Measurements from ENCODE around the gene CWC27. TPM values are rescaled to one million over a fixed set of nuclear protein-coding genes. Genes with fewer than 3 reads are reported as not detected.

The CWC27 gene
- total RNA-seq, 1 donor from 2014 or later, result 29.3 TPM

DNA sequence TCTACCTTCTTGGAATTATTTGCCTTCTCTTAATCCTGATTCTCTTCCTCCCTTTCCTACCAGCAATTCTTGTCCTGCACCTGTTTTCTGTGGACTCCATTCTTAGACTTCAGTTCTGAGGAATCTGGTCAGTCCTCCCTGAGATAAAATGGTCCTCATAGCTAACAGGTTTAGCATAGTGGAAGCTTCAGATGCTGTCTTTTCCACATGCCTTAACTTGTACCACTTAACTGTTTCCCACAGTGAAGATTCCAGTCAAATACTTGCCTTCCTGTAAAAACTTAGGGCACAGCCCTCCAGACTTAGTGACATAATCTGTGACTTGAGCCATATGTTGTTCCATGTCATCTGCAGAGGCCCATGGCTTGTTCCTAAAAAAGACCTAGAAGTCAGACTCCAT lies 261.3 kb downstream of the CWC27 start:
- no peak overlapping the region for H3K27ac Mint-ChIP-seq (ENCODE audit: unreplicated experiment)
- DNase-seq (ENCODE audit: low spot score), result no peak
- H3K4me1 Mint-ChIP-seq (ENCODE audit: unreplicated experiment), result peaks cover 38% of the 10 kb centered on the region
- H3K27me3 Mint-ChIP-seq (ENCODE audit: unreplicated experiment), result peaks cover 2% of the 10 kb centered on the region
- no peak overlapping the region for H3K4me3 Mint-ChIP-seq (ENCODE audit: unreplicated experiment)
- H3K9me3 Mint-ChIP-seq (ENCODE audit: unreplicated experiment), result no peaks in the 10 kb centered on the region
- H3K36me3 Mint-ChIP-seq (ENCODE audit: low read depth, unreplicated experiment), result peaks cover 3% of the 10 kb centered on the region
- TF ChIP-seq, protein P1, sequence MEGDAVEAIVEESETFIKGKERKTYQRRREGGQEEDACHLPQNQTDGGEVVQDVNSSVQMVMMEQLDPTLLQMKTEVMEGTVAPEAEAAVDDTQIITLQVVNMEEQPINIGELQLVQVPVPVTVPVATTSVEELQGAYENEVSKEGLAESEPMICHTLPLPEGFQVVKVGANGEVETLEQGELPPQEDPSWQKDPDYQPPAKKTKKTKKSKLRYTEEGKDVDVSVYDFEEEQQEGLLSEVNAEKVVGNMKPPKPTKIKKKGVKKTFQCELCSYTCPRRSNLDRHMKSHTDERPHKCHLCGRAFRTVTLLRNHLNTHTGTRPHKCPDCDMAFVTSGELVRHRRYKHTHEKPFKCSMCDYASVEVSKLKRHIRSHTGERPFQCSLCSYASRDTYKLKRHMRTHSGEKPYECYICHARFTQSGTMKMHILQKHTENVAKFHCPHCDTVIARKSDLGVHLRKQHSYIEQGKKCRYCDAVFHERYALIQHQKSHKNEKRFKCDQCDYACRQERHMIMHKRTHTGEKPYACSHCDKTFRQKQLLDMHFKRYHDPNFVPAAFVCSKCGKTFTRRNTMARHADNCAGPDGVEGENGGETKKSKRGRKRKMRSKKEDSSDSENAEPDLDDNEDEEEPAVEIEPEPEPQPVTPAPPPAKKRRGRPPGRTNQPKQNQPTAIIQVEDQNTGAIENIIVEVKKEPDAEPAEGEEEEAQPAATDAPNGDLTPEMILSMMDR (IDR thresholded peaks at IDR 0.05; ENCODE audit: unreplicated experiment), result no peak

DNA sequence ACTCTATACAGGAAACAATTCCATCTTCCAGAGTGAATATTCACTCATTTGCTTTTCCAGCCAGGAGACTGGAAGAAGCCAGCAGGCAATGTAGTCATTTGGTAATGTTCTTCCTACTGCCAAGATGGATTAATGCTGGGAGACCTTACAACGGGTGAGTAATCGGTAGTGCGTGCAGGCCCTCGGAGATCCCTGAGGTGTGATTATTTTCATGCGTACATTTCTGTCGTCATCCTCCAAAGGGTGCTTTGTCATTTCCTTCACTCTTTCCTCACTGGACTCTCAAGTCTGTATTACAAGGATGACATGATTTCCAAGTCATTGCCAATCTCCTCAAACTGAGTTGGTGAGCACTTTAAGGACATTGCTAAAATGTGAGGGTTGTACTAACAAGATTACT lies 263.5 kb downstream of the CWC27 start:
- Mint-ChIP-seq H3K4me3 (ENCODE audit: unreplicated experiment) (no peak overlapping the region), H3K36me3 (ENCODE audit: low read depth, unreplicated experiment) (peaks cover 3% of the 10 kb centered on the region), H3K4me1 (ENCODE audit: unreplicated experiment) (peaks cover 43% of the 10 kb centered on the region), H3K27me3 (ENCODE audit: unreplicated experiment) (peaks cover 4% of the 10 kb centered on the region), H3K27ac (ENCODE audit: unreplicated experiment) (no peak overlapping the region), H3K9me3 (ENCODE audit: unreplicated experiment) (no peaks in the 10 kb centered on the region)
- TF ChIP-seq, protein P1 (IDR thresholded peaks at IDR 0.05; ENCODE audit: unreplicated experiment), result no peak
- DNase-seq (ENCODE audit: low spot score), result no peak

DNA sequence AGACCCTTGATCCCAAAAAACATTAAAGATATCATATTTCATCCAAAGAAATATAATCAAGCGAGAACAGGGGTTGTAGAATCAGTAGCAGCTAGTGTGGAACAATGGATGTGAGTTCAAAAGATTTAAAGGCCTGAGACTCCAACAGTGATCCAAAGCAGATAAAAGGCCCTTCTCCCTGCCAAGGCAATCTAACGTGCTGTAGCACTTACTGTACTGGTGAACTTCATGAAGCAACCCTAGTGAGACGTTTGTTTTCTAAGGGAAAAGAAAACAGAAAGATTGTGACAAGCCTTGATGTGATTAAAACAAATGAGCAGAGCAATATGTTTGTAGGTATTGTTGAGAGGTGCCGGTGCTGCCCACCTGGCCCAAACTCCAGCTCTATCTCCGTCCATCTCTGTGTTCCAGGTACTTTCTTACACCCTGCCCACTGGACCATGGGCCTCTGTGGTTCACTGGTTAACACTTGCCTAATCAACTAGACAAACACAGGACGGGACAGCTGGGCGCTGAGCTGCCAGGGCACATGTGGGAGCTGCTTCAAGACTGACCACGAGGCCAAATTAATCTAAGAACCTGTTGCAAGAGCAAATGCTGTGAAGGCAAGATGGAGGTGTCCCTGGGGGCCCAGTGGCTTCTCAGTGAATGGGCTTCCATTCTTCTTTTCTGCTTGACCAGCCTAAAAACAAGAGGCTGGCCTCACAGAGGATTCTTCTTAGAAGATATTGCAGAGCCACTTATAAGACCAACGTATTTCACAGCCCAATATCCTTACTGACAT lies 265.5 kb downstream of the CWC27 start:
- Mint-ChIP-seq H3K27me3 (ENCODE audit: unreplicated experiment) (peaks cover 6% of the 10 kb centered on the region), H3K4me3 (ENCODE audit: unreplicated experiment) (no peak overlapping the region), H3K36me3 (ENCODE audit: low read depth, unreplicated experiment) (peaks cover 3% of the 10 kb centered on the region), H3K4me1 (ENCODE audit: unreplicated experiment) (peaks cover 30% of the 10 kb centered on the region), H3K27ac (ENCODE audit: unreplicated experiment) (peak overlapping the region; percentile 65), H3K9me3 (ENCODE audit: unreplicated experiment) (no peaks in the 10 kb centered on the region)
- TF ChIP-seq, protein P1 (IDR thresholded peaks at IDR 0.05; ENCODE audit: unreplicated experiment), result no peak
- no peak for DNase-seq (ENCODE audit: low spot score)

- peaks cover 6% of the 10 kb centered on the region for H3K27me3 Mint-ChIP-seq (ENCODE audit: unreplicated experiment)
- TF ChIP-seq, protein P1 (IDR thresholded peaks at IDR 0.05; ENCODE audit: unreplicated experiment), result no peak
- peaks cover 3% of the 10 kb centered on the region for H3K36me3 Mint-ChIP-seq (ENCODE audit: low read depth, unreplicated experiment)
- H3K27ac Mint-ChIP-seq (ENCODE audit: unreplicated experiment), result peak overlapping the region; percentile 65
- peak; percentile 17 for DNase-seq (ENCODE audit: low spot score)
- peaks cover 27% of the 10 kb centered on the region for H3K4me1 Mint-ChIP-seq (ENCODE audit: unreplicated experiment)
- no peaks in the 10 kb centered on the region for H3K9me3 Mint-ChIP-seq (ENCODE audit: unreplicated experiment)
- no peak overlapping the region for H3K4me3 Mint-ChIP-seq (ENCODE audit: unreplicated experiment)
Observed at GRCh38 chr5:65034813-65035209, 266.1 kb downstream of the CWC27 start.
